ENCODE data around the gene ITLN1.
"Not testable (repeated sequence)": the region's sequence is repeated elsewhere in the genome, so short reads cannot be mapped to it uniquely, and the experiment has no call there.

Gene ITLN1

GRCh38 chr1:160876311-160876710 is 8.7 kb downstream of the ITLN1 start:
- Histone ChIP-seq H3K27ac (no peak overlapping the region), H3K4me3 (no peak overlapping the region)
- DNase-seq (ENCODE audit: low read depth, low spot score) = no peak

GRCh38 chr1:160875591-160875990 is 9.4 kb downstream of the ITLN1 start:
- not testable (repeated sequence) for DNase-seq (ENCODE audit: low read depth, low spot score); H3K9me3 ChIP-seq (ENCODE audit: low read depth, low read length); H3K27ac ChIP-seq; H3K9ac ChIP-seq (ENCODE audit: insufficient read length); H3K4me3 ChIP-seq; H3K36me3 ChIP-seq (ENCODE audit: insufficient read depth, low read length)

More at GRCh38 chr1:160876311-160876710, 8.7 kb downstream of the ITLN1 start:
- Histone ChIP-seq H3K9ac (ENCODE audit: insufficient read length) (no peak overlapping the region), H3K36me3 (ENCODE audit: insufficient read depth, low read length) (no peaks in the 10 kb centered on the region), H3K9me3 (ENCODE audit: low read depth, low read length) (no peaks in the 10 kb centered on the region)
- TF ChIP-seq POLR2AphosphoS5 (IDR thresholded peaks at IDR 0.05; ENCODE audit: borderline replicate concordance, low read depth, low read length) = no peak
- TF ChIP-seq FOXP2 (optimal IDR thresholded peaks at IDR 0.05; ENCODE audit: control extremely low read depth, extremely low read length, insufficient read depth) = no peak
- TF ChIP-seq EZH2 (IDR thresholded peaks at IDR 0.05) = no peak

- Histone ChIP-seq H3K9me3 (ENCODE audit: low read depth, low read length) (no peaks in the 10 kb centered on the region), H3K4me3 (no peak overlapping the region), H3K36me3 (ENCODE audit: insufficient read depth, low read length) (no peaks in the 10 kb centered on the region), H3K27ac (no peak overlapping the region), H3K9ac (ENCODE audit: insufficient read length) (no peak overlapping the region)
- DNase-seq (ENCODE audit: low read depth, low spot score) = no peak
- TF ChIP-seq POLR2AphosphoS5 (IDR thresholded peaks at IDR 0.05; ENCODE audit: borderline replicate concordance, low read depth, low read length) (no peak), FOXP2 (optimal IDR thresholded peaks at IDR 0.05; ENCODE audit: control extremely low read depth, extremely low read length, insufficient read depth) (no peak), EZH2 (IDR thresholded peaks at IDR 0.05) (no peak)
Measured at GRCh38 chr1:160874935-160875334, 10.0 kb downstream of the ITLN1 start.

- TF ChIP-seq EZH2 (IDR thresholded peaks at IDR 0.05) = no peak
- no peak for TF ChIP-seq POLR2AphosphoS5 (IDR thresholded peaks at IDR 0.05; ENCODE audit: borderline replicate concordance, low read depth, low read length)
- no peak for TF ChIP-seq FOXP2 (optimal IDR thresholded peaks at IDR 0.05; ENCODE audit: control extremely low read depth, extremely low read length, insufficient read depth)
Measured at GRCh38 chr1:160868141-160868540, 16.8 kb downstream of the ITLN1 start.

GRCh38 chr1:160867651-160868050 is 17.3 kb downstream of the ITLN1 start:
- not testable (repeated sequence) for H3K36me3 ChIP-seq (ENCODE audit: insufficient read depth, low read length); H3K4me3 ChIP-seq; DNase-seq (ENCODE audit: low read depth, low spot score); H3K9ac ChIP-seq (ENCODE audit: insufficient read length); H3K9me3 ChIP-seq (ENCODE audit: low read depth, low read length); H3K27ac ChIP-seq

More at GRCh38 chr1:160868141-160868540, 16.8 kb downstream of the ITLN1 start:
- Histone ChIP-seq H3K9me3 (ENCODE audit: low read depth, low read length) (no peaks in the 10 kb centered on the region), H3K36me3 (ENCODE audit: insufficient read depth, low read length) (no peaks in the 10 kb centered on the region), H3K4me3 (no peak overlapping the region), H3K9ac (ENCODE audit: insufficient read length) (no peak overlapping the region), H3K27ac (no peak overlapping the region)
- DNase-seq (ENCODE audit: low read depth, low spot score) = no peak

GRCh38 chr1:160866695-160867260 is 18.2 kb downstream of the ITLN1 start:
- Histone ChIP-seq H3K4me3 (no peak overlapping the region), H3K9ac (ENCODE audit: insufficient read length) (no peak overlapping the region), H3K27ac (no peak overlapping the region), H3K36me3 (ENCODE audit: insufficient read depth, low read length) (no peaks in the 10 kb centered on the region), H3K9me3 (ENCODE audit: low read depth, low read length) (no peaks in the 10 kb centered on the region)
- TF ChIP-seq EZH2 (IDR thresholded peaks at IDR 0.05) (no peak), FOXP2 (optimal IDR thresholded peaks at IDR 0.05; ENCODE audit: control extremely low read depth, extremely low read length, insufficient read depth) (no peak), POLR2AphosphoS5 (IDR thresholded peaks at IDR 0.05; ENCODE audit: borderline replicate concordance, low read depth, low read length) (no peak)
- no peak for DNase-seq (ENCODE audit: low read depth, low spot score)

GRCh38 chr1:160866001-160866694 is 18.8 kb downstream of the ITLN1 start:
- TF ChIP-seq EZH2 (IDR thresholded peaks at IDR 0.05) (no peak), POLR2AphosphoS5 (IDR thresholded peaks at IDR 0.05; ENCODE audit: borderline replicate concordance, low read depth, low read length) (no peak), FOXP2 (optimal IDR thresholded peaks at IDR 0.05; ENCODE audit: control extremely low read depth, extremely low read length, insufficient read depth) (no peak)
- Histone ChIP-seq H3K4me3 (no peak overlapping the region), H3K9ac (ENCODE audit: insufficient read length) (no peak overlapping the region), H3K36me3 (ENCODE audit: insufficient read depth, low read length) (no peaks in the 10 kb centered on the region), H3K27ac (no peak overlapping the region), H3K9me3 (ENCODE audit: low read depth, low read length) (no peaks in the 10 kb centered on the region)
- no peak for DNase-seq (ENCODE audit: low read depth, low spot score)

GRCh38 chr1:160865337-160865736 is 19.6 kb downstream of the ITLN1 start:
- H3K4me3 ChIP-seq = no peak overlapping the region
- H3K36me3 ChIP-seq (ENCODE audit: insufficient read depth, low read length) = no peaks in the 10 kb centered on the region
- no peak for TF ChIP-seq EZH2 (IDR thresholded peaks at IDR 0.05)
- TF ChIP-seq POLR2AphosphoS5 (IDR thresholded peaks at IDR 0.05; ENCODE audit: borderline replicate concordance, low read depth, low read length) = no peak
- TF ChIP-seq FOXP2 (optimal IDR thresholded peaks at IDR 0.05; ENCODE audit: control extremely low read depth, extremely low read length, insufficient read depth) = no peak
- no peak overlapping the region for H3K9ac ChIP-seq (ENCODE audit: insufficient read length)
- H3K27ac ChIP-seq = no peak overlapping the region
- DNase-seq (ENCODE audit: low read depth, low spot score) = no peak
- H3K9me3 ChIP-seq (ENCODE audit: low read depth, low read length) = no peaks in the 10 kb centered on the region

GRCh38 chr1:160864173-160864572 is 20.8 kb downstream of the ITLN1 start:
- no peak overlapping the region for H3K4me3 ChIP-seq
- H3K27ac ChIP-seq = no peak overlapping the region
- no peak for DNase-seq (ENCODE audit: low read depth, low spot score)

More at GRCh38 chr1:160864173-160864572, 20.8 kb downstream of the ITLN1 start:
- no peak for TF ChIP-seq EZH2 (IDR thresholded peaks at IDR 0.05)
- TF ChIP-seq POLR2AphosphoS5 (IDR thresholded peaks at IDR 0.05; ENCODE audit: borderline replicate concordance, low read depth, low read length) = no peak
- TF ChIP-seq FOXP2 (optimal IDR thresholded peaks at IDR 0.05; ENCODE audit: control extremely low read depth, extremely low read length, insufficient read depth) = no peak
- H3K9me3 ChIP-seq (ENCODE audit: low read depth, low read length) = no peaks in the 10 kb centered on the region
- no peak overlapping the region for H3K9ac ChIP-seq (ENCODE audit: insufficient read length)
- H3K36me3 ChIP-seq (ENCODE audit: insufficient read depth, low read length) = no peaks in the 10 kb centered on the region
